GOT3 (cell line): ENCODE measurements around the gene HPS4.
"Not testable (repeated sequence)": the region's sequence is repeated elsewhere in the genome, so short reads cannot be mapped to it uniquely, and the experiment has no call there.

Source experiments
- DNase-seq: peaks from one replicate; lab custom pipeline; 2025; ENCODE audit warnings: mixed read lengths; lab: John Stamatoyannopoulos, UW

HPS4 gene

DNA sequence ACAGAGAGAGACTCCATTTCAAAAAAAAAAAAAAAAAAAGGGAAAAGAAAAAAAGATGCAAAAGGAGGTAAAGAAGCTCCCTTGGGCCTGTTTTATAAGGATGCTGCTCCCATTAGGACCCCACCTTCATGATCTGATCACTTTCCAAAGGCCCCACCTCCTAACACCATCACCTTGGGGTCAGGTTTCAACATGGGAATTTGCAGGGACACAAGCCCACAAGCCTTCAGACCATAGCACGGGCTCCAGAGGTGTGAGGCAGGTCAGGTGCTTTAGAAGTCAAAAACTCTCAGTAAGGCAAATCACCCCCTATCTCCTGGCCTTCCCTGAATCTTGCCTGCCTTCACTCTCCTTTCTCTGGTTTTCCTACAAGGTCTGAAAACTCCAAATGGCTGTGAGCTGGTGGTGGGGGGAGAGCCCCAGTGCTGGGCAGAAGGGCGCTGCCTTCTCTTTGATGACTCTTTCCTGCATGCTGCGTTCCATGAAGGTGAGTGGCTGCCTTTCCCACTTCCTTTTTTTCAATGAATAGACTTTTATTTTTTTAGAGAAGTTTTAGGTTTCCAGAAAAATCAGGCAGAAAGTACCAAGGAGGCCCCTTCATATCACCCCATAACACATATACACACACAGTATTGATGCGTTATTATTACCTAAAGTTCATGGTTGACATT is 41.4 kb downstream of the HPS4 start:
- DNase-seq: no peak

DNA sequence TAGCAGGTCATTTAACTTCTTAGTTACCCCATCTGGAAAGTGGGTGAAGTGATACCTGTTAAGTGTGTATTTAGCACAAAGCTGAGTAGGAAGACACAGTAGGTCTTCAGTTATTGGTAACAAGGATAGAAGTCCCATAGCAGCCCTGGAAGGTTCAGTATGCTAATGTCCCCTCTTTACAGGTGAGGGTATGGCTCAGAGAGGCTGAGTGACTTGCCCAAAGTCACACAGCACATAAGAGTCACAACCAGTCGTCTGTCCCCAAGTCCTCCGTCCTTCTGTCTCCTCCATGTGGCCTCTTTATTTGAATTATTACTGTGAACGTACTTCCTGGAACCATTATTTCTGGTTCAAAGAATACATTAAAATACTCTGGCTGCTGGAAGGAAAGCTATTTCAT is 44.0 kb downstream of the HPS4 start:
- no peak for DNase-seq

DNA sequence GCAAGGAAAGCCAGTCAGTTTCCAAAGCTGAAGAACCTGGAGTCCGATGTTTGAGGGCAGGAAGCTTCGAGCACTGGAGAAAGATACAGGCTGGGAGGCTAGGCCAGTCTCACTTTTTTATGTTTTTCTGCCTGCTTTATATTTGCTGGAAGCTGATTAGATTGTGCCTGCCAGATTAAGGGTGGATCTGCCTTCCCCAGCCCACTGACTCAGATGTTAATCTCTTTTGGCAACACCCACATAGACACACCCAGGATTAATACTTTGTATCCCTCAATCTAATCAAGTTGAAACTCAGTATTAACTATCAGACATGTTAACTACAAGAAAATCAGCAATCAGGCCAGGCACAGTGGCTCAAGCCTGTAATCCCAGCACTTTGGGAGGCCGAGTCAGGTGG is 44.8 kb downstream of the HPS4 start:
- DNase-seq: not testable (repeated sequence)

DNA sequence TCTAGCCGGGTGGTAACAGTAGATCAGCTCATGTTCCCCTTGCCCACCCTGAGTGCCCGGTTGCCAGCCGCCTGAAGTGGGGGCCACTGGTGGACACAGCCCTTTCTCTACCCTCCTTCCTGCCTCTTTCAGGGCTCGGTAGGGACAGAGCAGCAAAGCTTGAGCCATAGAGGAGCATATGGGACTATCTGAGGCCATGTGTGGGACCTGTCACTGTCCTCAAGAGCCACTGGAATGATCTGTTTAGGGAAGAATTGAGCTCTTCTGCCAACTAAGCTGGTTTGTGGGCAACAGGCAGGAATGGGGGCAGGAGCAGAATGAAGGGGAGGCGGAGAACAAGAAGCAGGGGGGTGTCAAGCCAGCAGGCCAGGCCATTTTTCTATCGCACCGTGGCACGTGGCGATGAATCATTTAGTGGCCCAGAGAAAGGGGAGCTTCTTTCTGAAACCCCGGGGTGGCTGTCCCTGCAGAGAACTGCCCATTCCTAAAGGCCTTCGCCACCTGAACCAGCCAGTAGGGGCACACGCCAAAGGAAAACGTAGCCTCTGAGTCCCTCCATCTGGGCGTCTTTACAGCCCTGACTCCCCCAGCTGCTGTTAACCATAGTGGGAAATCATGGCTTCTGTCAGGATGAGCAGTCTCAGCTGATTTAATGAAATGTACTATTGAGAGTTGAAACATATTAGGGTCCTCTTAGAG is 45.7 kb downstream of the HPS4 start:
- DNase-seq: no peak

DNA sequence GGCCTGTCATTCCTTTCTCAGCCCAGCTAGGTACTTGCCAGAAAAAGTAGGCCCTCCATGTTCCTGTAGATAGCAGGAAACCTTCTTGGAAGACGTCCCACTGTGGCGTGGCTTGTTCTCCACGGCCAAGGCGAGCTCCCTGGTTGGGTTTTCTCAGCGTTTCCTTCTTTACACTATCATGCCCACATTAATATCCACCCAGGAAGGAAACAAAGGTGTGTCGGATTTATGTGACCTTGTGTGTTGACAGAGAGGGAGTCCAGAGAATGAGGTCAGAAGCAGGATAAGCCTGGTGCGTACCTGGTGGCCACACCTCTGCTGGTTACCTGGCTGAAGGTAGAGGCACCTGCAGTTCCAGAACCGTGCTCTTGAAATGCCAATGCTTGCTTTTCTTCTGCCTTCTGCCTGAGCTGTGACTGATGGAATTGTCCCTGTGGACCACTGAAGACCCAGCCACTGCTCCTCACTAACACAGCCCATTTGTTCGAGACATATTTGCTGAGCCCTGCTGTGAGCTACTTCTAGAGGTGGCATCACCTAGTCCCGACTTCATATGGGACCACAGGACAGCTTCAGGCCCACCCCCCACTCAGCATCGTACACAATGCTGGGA is 46.6 kb downstream of the HPS4 start:
- DNase-seq: no peak

DNA sequence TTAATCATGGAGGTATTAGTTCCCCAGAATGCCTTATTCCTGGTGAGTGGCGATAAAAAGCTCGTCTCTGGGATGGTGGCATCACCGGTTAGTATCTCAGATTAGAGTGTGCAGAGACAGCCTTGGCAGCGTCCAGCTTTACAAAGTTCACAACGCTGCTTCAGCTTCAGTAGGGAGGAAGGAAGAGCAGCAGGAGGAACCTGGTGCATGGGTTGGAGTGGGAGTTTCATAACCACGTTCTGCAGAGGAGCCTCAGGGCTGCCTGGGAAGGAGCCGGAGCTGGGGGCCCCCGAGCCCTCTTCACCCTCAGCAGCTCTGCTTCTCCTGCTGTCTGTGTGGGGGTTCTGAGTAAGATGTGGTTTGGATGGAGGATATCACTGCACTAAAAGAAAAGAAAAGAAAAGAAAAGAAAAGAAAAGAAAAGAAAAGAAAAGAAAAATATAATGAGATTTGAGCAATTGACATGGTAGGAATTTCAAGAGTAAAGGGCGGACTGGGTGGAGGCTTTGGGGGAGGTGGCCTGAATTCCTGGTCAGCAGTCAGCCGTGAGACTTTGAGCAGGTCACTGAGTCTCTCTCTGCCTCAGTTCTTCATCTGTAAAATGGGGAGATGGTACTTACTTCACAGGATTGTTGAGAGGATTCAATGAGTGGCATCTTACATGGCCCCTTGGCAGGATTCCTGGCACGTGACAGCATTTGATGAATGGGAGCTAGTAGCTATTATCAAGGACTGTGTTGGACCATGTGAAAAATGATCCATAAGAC is 48.1 kb downstream of the HPS4 start:
- DNase-seq: no peak

DNA sequence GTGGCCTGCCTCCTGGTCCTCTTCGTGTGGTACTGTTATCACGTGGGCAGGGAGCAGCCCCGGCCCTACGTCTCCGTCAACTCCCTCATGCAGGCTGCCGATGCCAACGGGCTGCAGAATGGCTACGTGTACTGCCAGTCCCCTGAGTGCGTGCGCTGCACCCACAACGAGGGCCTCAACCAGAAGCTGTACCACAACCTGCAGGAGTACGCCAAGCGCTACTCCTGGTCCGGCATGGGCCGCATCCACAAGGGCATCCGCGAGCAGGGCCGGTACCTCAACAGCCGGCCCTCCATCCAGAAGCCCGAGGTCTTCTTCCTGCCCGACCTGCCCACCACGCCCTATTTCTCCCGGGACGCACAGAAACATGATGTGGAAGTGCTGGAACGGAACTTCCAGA is 49.8 kb downstream of the HPS4 start:
- no peak for DNase-seq

DNA sequence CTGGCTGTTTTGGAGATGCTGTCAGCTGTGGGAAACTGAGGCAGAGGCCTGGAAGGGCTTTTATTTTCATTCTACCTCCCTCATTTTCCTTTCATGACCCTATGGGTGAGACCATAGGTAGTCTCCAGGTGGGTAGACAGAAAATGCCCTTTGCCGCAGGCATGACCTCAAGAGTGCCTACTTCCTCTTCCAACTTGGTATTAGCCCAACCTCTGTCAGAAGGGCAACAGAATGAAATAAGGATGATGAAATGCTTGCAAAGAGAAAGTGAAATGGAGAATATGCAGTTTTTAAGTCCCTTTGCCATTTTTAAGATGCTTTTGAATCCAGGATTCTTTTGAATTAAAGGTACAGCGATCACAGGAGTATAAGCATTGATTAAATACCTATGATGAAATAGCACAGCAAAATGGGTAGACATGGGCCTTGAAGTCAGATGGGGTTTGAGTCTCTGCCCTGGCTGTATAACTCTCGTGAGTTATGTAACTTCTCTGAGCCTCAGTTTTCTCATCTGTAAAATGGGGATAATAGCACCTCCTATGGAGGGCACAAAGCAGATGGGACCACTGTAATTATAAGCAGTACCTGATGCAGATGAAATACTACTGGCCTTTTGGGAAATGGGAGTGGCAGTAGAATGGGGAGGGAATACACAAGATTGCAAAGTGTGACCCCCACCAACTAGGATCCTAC is 50.8 kb downstream of the HPS4 start:
- DNase-seq: no peak

DNA sequence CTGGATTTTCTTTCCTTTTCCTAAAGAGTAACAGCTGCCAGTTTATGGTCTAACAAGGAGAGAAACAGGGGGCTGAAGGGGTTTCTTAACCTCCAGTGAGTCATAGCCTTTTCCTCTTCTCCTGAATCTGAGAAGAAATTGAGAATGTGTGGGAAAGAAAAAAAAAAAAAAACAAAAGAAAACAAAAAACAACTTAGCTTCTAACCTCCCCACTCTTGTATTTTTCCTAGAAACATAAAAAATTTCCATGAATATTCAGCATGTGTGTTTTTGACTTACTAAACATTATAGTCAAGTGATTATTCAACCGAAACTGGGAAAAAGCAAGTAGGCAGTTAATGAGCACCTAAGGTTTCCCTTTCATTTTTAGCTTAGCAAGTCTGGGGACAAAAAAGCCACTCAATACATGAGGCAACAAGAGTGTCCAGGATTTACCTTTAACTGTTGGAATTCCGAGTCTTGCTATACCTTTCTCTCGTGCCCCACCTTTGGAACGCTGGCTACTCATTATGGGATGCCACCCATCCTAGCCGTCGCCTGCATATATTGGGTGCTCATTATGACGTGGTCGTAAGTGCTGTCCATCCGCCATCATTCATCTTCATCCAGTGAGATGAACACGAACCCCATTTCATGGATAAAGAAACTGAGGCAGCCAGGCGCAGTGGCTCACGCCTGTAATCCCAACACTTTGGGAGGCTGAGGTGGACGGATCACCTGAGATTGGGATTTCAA is 52.2 kb downstream of the HPS4 start:
- no peak for DNase-seq

DNA sequence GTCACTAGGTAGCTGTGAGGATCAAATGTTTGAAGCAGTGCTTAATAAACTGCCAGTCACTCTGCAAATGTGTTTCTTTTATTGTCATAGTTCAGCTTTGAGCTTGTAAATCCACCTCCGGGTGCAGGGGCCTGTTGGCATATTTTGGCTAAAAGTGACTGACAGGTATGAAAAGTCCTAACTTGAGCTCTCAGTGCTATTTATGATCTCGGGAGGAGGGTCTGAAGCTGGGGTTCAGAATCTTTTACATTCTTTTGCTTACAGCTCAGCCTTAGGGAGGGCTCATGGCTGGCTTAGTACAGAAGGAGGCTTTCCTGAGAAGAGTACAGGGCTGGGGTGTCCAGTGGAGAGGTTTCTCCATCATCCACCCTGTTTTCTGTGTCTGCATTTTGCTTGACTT is 53.0 kb downstream of the HPS4 start:
- DNase-seq: no peak

DNA sequence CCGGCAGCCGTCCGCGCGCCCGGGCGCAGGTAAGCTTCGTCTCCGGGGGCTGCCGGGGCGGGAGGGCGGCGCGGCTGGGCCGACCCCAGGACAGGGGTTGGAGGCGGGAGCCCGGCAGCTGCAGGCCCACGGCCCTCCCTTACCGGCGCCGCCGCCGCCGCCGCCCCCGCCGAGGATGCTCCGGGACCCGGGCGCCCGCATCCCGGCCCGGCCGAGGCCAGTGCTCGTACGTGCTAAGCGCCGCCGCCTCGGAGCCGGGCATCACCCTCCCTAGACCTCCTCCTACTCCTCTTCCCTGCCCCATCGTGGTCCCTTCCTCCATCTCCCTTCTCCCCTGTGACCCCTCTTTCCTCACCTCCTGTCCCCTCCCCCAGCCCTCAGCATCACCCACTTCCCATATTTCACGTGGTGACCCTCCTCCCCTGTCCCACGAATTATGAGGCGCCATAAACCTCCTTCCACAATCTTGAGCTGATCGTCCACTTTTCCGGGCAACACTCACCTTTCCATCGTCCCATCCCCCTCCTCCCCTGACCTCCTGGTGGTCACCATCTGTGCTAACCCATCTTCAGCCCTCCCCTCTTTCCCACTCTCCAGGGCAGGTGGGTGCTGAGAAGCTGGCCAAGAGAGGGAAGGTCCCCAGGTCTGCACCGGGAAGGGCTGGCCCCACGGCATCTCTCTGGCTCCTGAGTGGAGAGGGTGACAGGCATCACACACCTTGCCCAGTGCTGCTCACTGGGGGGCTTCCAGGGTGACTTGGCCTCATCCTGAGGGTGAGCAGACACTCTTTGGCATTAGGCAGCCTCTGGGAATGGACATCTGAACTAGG is 53.9 kb downstream of the HPS4 start:
- DNase-seq: no peak

DNA sequence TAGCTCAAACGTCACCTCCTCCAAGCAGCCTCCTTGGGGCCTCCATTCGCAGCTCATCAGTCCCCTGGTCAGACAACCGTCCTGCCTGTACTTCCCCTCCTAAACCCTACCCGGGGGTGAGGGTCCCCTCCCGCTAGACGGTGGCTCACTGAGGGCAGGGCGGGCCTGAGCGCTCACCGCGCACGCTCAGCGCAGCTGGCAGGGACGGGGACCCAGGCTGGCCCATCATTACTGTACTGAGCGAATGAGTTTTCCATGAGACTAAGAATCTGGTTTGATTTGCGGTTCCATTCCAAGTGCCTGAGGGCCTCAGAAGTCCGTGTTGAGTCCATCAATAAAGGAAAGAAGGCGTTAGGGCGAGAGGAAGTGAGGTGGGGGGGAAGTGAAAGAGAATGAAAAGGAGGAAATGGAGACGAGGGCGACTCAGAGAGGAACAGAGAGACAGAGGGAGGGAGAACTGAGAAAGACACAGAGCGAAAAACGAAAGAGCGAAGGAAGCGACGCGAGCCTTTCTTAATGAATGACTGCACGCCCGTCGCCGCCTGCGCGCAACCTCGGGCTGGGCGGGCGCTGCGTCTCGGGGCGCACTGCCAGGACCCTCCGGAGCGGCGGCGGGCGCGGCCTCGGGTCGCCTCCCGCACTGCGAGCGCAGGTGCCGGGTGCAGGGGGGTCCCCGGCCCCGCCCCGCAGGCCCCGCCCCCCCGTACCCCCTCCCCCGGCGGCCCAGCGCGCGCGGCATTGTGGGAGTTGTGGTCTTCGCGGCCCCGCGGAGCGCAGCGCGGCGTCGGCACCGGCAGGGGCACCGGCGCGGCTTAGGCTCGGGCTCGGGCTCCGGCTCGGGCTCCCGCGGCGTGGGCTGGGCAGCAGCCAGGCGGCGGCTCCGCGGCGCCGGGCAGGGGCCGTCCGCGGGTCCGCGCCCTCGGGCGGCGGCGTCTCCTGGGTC is 54.8 kb downstream of the HPS4 start, which contains the start of gene ASPHD2:
ASPHD2 (plus strand) TSS at position 746 of the 943 bp plus-strand sequence. CDS start 4,356 bp downstream, outside the sequence.
- peak; percentile 12 for DNase-seq

DNA sequence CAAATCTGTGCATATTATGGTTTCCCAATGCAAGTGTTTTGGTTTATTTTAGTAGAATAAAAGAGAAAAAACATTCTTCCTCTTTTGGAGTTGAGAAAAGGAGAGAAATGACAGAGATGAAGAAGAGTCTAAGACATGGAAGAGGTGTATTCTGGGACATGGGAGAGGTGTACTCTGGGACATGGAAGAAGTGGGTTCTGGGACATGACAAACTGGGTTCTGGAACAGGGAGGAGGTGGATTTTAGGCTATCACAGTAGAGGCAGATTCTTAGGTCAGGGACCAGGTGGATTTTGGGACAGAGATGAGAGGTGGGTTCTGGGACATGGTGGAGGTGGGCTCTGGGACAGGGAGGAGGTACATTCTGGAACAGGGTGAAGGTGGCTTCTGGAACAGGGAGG is 56.7 kb downstream of the HPS4 start:
- no peak for DNase-seq

DNA sequence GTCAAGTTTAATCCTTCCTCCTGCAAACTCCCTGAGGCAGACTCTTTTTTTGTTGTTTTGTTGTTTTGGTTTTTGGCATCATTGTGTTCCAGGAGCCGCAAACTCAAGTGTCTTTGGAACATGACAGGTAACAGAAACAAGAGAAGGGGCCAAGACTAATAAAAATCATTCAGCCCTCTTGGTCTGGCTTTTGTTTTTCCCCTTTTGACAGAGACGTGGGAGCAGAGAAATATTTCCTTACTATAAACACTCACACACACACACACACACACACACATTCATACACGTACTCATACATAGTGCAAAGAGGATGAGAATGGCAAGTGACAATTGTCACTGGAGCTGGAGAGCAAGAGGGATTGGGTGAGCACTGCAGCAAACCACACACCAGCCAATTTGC is 65.0 kb downstream of the HPS4 start:
- DNase-seq: no peak

DNA sequence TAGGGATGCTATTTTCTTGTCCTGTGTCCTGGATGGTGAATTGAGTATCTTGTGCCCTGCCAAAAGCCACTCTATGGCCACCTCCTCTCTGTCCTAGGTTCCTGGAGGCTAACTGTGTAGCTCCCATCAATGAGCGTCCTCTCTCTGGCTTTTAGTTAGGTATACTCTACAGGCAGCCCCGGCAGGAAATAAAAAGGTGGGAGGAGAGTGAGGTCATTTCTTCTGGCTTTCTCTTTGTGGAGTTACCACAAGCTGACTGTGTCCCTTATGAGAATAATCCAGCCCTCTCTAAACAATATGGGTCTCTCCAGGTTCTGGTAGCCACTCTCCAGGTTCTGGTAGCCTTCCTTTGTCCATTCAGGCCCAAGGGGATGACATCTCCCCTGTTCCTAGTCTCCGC is 66.2 kb downstream of the HPS4 start:
- DNase-seq: no peak

DNA sequence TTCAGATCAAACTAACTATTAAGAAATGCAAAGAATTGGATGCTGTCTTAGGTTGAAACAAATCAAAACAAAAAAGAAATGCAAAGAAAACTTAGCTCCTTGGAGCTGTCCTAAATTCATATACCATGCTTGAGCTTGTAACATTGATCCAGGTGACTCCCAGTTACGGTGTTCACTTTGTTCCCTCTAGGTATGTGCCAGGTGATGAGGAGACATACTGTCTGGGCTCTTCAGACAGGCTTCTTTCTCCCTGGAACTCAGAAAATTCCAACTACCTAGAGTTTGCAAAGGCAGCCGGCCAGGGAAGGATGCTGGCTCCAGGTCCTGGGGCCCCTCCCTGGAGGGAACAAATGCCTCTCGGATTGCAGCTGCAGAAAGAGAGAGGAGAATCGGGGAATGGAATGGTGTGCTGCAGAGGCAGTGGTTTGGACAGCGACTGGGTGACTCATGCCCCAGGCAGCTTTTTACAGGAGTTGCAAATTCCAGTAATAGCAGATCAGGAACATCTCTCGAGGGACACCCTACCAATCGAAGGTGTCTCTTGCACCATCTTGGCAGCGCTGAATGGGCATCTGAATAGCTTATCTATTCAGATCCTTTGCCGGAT is 66.8 kb downstream of the HPS4 start:
- DNase-seq: peak; percentile 7

DNA sequence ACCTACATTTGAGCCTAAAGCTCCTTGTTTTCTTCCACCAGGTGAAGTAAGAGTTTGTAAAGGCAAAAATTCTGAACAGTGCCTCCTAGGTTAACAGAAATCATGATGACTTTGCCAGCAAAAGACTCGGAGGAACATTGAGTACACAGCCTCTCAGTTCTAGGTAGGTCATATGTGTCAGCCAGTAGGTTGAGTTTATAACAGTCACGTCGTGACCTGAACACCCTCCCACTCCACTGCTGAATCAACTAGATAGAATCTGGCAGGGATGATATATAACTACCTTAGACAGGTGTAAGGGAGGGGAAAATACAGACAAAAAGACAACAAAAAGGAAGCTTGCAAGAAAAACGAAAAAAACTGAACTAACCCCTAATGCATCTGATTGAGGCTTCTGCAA is 67.3 kb downstream of the HPS4 start:
- DNase-seq: no peak

DNA sequence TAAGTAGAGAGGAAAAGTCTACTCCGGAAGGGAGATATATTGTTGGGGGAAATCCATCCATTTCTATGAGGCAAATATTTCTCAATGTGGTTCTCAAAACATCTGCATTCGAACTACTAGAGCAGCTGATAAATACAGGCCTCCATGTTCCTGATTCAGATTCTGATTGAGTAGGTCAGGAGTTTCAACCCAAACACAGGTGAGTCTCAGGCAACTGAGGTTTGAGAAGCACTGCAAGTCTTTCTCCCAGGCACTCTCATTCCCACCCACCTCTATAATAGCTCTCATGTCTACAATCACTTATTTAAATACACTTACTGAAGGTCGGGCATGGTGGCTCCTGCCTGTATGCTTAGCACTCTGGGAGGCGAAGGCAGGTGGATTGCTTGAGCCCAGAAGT is 69.2 kb downstream of the HPS4 start:
- DNase-seq: no peak

DNA sequence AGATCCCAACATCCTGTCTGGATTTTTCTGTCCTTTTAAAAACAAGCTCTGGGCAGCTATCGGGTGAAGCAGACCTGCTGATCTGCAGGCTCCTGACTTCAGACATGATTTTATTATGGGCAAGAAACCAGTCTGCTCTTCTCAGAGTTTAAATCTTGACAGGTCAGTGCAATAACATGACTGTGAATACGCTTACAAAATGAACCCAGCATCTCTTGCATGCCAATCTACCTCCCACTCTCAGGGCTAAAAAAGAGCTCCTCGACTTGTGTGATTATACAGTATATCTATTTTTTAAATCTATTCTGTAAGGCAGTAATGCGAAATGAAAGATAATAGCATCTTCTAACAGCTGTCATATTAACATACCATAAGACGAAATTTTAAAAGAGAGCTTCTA is 73.2 kb downstream of the HPS4 start:
- DNase-seq: no peak
